Fibroblast of the aortic adventitia (primary cell): Measurements from ENCODE around the gene ICOSLG. TPM values are rescaled to one million over a fixed set of nuclear protein-coding genes. Genes with fewer than 3 reads are reported as not detected.
"Not testable (repeated sequence)": the region's sequence is repeated elsewhere in the genome, so short reads cannot be mapped to it uniquely, and the experiment has no call there.

Experiments
- DNase-seq: peaks from one replicate; pipeline ENCODE4 v3.0.0-alpha.2; 2010; ENCODE audit warnings: low read depth
- H3K4me3 ChIP-seq: 2 replicates; pipeline ENCODE4 v1.5.1; 2011; ENCODE audit warnings: low read depth, mild to moderate bottlenecking, control low read depth, low read length, moderate library complexity
- total RNA-seq: library from RNA; depleted of rRNA; stranded (reverse); fragments of >200 nt; gene quantifications from 2 replicates; pipeline ENCODE4 v1.2.3, GENCODE V29; 2012; ENCODE audit warnings: low replicate concordance
- TF ChIP-seq, protein P1 (sequence below): IDR thresholded peaks from 2 replicates; pipeline ENCODE4 v1.5.1; 2011; ENCODE audit warnings: mild to moderate bottlenecking, low read length, control low read depth, inconsistent platforms; ENCODE audit not compliant: insufficient read depth

ICOSLG gene
- total RNA-seq, 1 donor = 0.09 TPM

DNA sequence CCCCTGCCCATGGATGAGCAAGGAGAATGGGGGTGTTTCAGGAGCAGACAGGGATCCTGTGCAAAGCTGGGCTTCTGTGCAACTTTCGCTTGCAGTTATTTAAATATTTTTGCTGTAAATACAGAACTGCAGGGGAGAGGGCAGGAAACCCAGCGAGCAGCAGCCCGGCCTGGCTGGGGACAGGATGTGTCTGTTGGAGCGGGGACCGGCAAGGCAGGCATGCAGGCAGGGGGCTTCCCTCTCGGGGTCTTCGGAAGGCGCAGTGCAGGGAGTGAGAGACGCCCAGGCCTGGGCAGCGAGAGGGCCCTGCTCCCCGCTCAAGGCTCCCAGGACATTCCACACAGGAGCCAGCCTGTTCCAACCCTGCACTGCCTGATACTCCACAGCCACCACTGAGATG lies 43.2 kb upstream of the ICOSLG start:
- TF ChIP-seq, protein P1, sequence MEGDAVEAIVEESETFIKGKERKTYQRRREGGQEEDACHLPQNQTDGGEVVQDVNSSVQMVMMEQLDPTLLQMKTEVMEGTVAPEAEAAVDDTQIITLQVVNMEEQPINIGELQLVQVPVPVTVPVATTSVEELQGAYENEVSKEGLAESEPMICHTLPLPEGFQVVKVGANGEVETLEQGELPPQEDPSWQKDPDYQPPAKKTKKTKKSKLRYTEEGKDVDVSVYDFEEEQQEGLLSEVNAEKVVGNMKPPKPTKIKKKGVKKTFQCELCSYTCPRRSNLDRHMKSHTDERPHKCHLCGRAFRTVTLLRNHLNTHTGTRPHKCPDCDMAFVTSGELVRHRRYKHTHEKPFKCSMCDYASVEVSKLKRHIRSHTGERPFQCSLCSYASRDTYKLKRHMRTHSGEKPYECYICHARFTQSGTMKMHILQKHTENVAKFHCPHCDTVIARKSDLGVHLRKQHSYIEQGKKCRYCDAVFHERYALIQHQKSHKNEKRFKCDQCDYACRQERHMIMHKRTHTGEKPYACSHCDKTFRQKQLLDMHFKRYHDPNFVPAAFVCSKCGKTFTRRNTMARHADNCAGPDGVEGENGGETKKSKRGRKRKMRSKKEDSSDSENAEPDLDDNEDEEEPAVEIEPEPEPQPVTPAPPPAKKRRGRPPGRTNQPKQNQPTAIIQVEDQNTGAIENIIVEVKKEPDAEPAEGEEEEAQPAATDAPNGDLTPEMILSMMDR = no peak
- no peak for DNase-seq
- H3K4me3 ChIP-seq = no peak overlapping the region

DNA sequence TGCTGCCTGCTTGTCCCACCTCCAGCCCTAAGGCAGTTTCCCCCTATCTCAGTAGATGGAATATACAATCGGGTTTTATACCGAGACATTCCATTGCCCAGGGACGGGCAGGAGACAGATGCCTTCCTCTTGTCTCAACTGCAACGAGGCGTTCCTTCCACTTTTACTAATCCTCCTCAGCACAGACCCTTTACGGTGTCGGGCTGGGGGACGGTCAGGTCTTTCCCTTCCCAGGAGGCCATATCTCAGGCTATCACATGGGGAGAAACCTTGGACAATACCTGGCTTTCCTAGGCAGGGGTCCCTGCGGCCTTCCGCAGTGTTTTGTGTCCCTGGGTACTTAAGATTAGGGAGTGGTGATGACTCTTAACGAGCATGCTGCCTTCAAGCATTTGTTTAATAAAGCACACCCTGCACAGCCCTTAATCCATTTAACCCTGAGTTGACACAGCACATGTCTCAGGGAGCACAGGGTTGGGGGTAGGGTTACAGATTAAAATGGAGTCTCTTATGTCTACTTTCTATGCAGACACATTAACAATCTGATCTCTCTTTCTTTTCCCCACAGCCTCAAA lies 42.6 kb upstream of the ICOSLG start:
- H3K4me3 ChIP-seq, DNase-seq: not testable (repeated sequence)

DNA sequence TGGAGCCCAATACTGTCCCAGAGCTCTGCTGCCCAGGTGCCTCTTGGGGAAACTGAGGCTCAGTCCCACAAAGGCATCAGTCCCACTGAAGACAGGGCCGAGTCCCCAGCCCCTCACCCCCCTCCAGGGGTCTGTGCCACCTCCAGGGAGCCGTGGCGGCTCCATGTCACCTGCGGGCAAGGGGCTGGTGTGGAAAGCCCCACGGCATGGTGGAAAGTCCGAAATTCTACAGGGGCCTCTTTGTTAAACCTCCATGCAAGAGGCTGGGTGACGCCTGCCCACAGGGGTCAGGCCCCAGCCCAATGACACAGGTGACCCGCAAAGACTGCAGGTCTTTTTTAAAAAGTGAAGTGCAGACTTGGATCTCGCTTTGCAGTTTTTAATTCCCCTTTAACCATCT lies 41.6 kb upstream of the ICOSLG start:
- no peak for DNase-seq
- no peak overlapping the region for H3K4me3 ChIP-seq
- TF ChIP-seq, protein P1 = no peak

DNA sequence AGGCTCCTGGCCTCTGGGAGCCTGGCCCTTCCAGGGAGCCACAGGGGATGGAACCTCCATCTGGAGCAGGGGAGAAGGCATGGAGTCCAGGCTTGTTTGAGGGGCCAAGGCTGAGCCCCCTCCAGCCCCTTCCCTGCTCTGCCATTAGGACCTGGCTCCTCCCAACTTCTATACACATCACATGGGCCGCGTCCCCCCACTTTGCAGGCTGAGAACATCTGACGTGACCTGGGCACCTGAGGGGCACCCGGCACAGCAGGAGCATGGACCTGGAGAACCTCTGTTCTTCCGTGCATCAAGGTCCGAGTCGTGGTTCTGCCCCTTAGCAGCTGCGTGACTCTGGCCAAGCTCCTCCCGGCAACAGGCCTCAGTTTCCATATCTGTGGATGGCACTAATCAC lies 41.1 kb upstream of the ICOSLG start:
- H3K4me3 ChIP-seq = no peak overlapping the region
- no peak for DNase-seq
- TF ChIP-seq, protein P1 = no peak

DNA sequence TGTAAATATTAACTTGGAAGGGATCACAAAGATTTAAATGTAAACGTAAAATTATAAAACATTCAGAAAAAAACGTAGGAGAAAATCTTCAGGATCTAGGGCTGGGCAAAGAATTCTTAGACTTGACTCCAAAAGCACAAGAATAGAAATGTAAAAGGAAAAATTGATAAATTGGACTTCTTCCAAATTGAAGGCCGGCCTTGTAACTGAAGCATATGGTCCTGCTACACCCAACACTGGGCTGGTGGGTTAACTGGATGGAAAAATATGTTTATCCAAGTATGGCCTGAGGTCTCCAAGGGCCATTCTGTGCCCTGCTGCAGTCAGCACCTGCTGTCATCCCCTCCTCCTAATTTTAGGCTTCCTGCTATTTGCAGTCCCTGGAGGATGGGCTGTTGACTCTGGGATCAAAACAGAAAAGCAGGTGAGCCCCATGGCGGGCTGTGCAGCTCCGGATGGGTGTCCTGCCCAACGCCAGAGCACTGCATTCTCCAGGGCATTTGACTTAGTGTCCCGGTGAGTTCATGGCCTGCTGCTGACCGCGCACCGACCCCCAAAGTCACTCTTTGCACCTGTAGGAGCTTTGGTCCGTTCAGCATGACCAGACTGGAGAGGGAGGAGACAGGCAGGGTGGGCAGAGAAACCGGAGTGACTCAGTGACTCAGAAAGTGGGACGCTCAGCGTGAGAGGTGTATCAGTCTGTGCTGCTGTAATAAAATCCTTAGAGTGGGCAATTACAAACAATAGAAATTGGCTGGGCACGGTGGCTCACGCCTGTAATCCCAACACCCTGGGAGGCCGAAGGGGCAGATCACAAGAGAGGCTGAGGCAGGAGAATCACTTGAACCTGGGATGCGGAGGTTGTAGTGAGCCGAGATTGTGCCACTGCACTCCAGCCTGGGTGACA lies 38.9 kb upstream of the ICOSLG start:
- TF ChIP-seq, protein P1 = no peak
- H3K4me3 ChIP-seq = no peak overlapping the region
- no peak for DNase-seq

DNA sequence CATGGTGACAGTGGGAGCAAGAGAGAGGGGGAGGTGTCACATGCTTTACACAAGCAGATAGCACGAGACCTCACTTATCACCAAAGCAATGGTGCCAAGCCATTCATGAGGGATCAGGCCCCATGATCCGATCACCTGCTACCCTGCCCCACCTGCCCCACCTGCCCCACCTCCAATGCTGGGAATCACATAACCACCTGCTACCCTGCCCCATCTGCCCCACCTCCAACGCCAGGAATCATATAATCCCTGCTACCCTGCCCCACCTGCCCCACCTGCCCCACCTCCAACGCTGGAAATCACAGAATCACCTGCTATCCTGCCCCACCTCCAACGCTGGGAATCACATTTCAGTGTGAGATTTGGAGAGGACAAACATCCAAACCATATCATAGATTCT lies 34.3 kb upstream of the ICOSLG start:
- TF ChIP-seq, protein P1 = no peak
- DNase-seq = no peak
- no peak overlapping the region for H3K4me3 ChIP-seq

DNA sequence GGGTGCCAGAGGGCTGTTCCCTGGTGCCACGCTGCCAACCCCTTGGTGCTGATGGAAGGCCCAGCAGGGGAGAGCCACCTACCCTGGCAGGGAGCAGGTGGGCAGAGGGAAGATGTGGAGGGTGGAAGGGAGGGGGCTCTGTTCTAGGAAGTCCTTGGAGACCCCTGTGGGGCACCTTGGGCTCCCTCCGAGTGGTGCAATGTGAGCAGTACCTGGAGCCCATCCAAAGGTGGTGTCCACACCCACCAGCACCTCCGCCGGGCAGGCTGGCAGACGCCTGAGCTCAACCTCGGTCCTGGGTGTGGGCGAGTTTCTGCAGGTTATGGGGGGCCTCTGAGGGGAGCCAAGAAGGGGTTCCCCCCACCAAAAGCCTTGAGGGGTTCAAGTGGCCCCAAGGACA lies 32.3 kb upstream of the ICOSLG start:
- no peak for DNase-seq
- no peak overlapping the region for H3K4me3 ChIP-seq
- TF ChIP-seq, protein P1 = no peak
